NB4 (cell line): ENCODE data around the gene SULT1C3.

Experiments used
- CTCF ChIP-seq: IDR thresholded peaks from one replicate; pipeline ENCODE4 v1.5.1; 2012; ENCODE audit warnings: low read depth, low read length
- MAX ChIP-seq: IDR thresholded peaks from 2 replicates; pipeline ENCODE4 v1.6.1; 2011; ENCODE audit warnings: low read depth, low read length
- MYC ChIP-seq: IDR thresholded peaks from 2 replicates; pipeline ENCODE4 v1.6.1; 2011; ENCODE audit warnings: low read depth, low read length
- POLR2A ChIP-seq: IDR thresholded peaks from 2 replicates; pipeline ENCODE4 v1.6.1; 2011; ENCODE audit warnings: mild to moderate bottlenecking; ENCODE audit not compliant: insufficient read length; ENCODE audit errors: extremely low read depth

- TF ChIP-seq POLR2A: no peak
- TF ChIP-seq CTCF: no peak
- no peak for TF ChIP-seq MAX
- TF ChIP-seq MYC: no peak
These were observed 54.1 kb downstream of the SULT1C3 start for GRCh38 chr2:108293850-108294249.
